Breast epithelium (tissue), 4 donors: ENCODE data around the gene ASCC2. TPM values are rescaled to one million over a fixed set of nuclear protein-coding genes. Genes with fewer than 3 reads are reported as not detected.

Experiments used
- DNase-seq, 2 donors: peaks; one replicate each; pipeline ENCODE4 v3.0.0-alpha.2; 2019; ENCODE audit warnings: low spot score in 2 of 2
- H3K27ac ChIP-seq, 2 donors: fragments of 200-600 bp; sonication (generic) in 1 of 2; one replicate each; pipeline ENCODE4 v1.5.1; 2016 to 2019; ENCODE audit warnings: mild to moderate bottlenecking in 1 of 2
- H3K27me3 ChIP-seq, 2 donors: fragments of 200-600 bp; sonication (generic) in 1 of 2; one replicate each; pipeline versions ENCODE4 v1.5.1 to v1.6.0; 2017 to 2019; ENCODE audit warnings: control low read depth in 1 of 2, mild to moderate bottlenecking in 1 of 2
- H3K36me3 ChIP-seq: fragments of 200-600 bp; one replicate; pipeline ENCODE4 v1.5.1; 2019
- H3K4me1 ChIP-seq, 2 donors: fragments of 200-600 bp; sonication (generic); one replicate each; pipeline ENCODE4 v1.5.1; 2016 to 2019; ENCODE audit warnings: control low read depth in 1 of 2
- H3K4me3 ChIP-seq, 3 donors: fragments of 200-600 bp; sonication (generic); 1 replicate in 2 of 3; 2 replicates in 1 of 3; pipeline ENCODE4 v1.5.1; 2016 to 2019; ENCODE audit warnings: mild to moderate bottlenecking in 3 of 3, moderate library complexity in 2 of 3
- H3K9me3 ChIP-seq, 2 donors: fragments of 200-600 bp; sonication (generic) in 1 of 2; one replicate each; pipeline ENCODE4 v1.5.1; 2016 to 2019; ENCODE audit warnings: control low read depth in 1 of 2
- POLR2A ChIP-seq: fragments of 450-650 bp; IDR thresholded peaks from one replicate; pipeline ENCODE4 v1.6.1; 2016; ENCODE audit warnings: antibody characterized with exemption, mild to moderate bottlenecking, moderate library complexity
- POLR2AphosphoS5 ChIP-seq, 3 donors: sonication (generic); formaldehyde crosslinking; IDR thresholded peaks; one replicate each; pipeline ENCODE4 v1.6.1; 2017; ENCODE audit warnings: antibody characterized with exemption in 3 of 3
- intact Hi-C: fragments of 100-400 bp; cut with DNase I; formaldehyde crosslinking; loops from one replicate; pipeline ENCODE4 v1.15.1; 2023; ENCODE audit warnings: low total_unique reads
- total RNA-seq, 3 donors: library from RNA; depleted of rRNA; stranded (reverse); fragments of >200 nt; gene quantifications; one replicate each; pipeline ENCODE4 v1.1.0, GENCODE V29; 2016
- TF ChIP-seq, protein P1 (sequence below), 3 donors: fragments of 450-650 bp; IDR thresholded peaks; one replicate each; pipeline ENCODE4 v1.5.1; 2016 to 2017; ENCODE audit warnings: antibody characterized with exemption in 3 of 3, mild to moderate bottlenecking in 3 of 3, moderate library complexity in 3 of 3

Gene ASCC2
- total RNA-seq, 3 donors from 2014 or later: 37.0 to 60.3 (median 45.8) TPM

- DNase-seq: peak in 1 of 2 donors; percentile 28
- intact Hi-C loops: loop anchor here (5.0 kb wide), 1 partner anchor 792 kb away; no protein-coding TSS in a partner anchor
- no peak overlapping the region for H3K4me3 ChIP-seq
Observed at GRCh38 chr22:29784451-29785361, 53.4 kb downstream of the ASCC2 start.

DNA sequence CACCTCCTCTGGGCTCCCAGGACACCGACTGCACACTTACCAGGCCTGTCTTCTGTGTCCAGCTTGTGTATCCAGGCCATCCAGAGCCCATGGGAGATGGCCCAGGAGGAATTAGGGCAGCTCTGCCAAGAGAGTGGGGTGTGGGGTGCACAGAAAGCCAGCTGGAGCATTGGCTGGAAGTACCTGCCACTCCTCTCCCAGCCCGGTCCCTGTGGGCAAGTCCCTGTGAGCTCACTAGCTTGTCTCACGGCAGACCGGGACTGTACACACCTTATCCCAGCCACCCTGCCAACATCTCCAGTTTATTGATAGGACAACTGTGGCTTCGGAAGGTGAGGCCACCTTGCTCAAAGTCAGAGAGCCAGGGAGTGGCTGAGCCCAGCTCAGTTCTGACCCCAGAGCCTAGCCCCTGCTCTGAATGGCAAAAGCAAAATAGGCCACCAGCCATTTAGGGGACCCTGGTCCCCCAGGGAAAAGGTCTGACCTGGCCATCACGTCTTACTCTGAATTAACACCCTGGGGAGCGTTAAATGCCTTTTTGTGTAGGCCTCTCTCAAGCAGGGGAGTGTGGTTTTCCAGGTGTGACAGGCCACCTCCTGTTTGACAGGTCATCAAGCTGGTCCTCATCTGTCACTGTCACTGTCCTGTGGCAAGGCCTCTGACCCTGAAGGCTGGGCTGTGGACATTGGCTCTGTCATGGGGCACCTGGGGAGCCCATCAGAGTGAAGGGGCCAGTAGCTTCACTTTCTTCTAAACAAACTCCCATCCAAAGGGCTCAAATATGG is 55.8 kb downstream of the ASCC2 start:
- H3K27ac ChIP-seq: peak overlapping the region; percentile 74 to 77
- TF ChIP-seq POLR2AphosphoS5 (IDR thresholded peaks at IDR 0.05) (no peak), POLR2A (no peak)
- TF ChIP-seq, protein P1, sequence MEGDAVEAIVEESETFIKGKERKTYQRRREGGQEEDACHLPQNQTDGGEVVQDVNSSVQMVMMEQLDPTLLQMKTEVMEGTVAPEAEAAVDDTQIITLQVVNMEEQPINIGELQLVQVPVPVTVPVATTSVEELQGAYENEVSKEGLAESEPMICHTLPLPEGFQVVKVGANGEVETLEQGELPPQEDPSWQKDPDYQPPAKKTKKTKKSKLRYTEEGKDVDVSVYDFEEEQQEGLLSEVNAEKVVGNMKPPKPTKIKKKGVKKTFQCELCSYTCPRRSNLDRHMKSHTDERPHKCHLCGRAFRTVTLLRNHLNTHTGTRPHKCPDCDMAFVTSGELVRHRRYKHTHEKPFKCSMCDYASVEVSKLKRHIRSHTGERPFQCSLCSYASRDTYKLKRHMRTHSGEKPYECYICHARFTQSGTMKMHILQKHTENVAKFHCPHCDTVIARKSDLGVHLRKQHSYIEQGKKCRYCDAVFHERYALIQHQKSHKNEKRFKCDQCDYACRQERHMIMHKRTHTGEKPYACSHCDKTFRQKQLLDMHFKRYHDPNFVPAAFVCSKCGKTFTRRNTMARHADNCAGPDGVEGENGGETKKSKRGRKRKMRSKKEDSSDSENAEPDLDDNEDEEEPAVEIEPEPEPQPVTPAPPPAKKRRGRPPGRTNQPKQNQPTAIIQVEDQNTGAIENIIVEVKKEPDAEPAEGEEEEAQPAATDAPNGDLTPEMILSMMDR (IDR thresholded peaks at IDR 0.05): no peak
- intact Hi-C loops: loop anchor here (5.0 kb wide), 1 partner anchor 790 kb away; no protein-coding TSS in a partner anchor
- peak; percentile 59 to 61 for DNase-seq
- H3K9me3 ChIP-seq: no peaks in the 10 kb centered on the region
- H3K27me3 ChIP-seq: no peaks in the 10 kb centered on the region
- peaks cover 7 to 21% of the 10 kb centered on the region in 2 donors for H3K4me1 ChIP-seq
- no peak overlapping the region for H3K4me3 ChIP-seq
- H3K36me3 ChIP-seq: no peaks in the 10 kb centered on the region

More at GRCh38 chr22:29784451-29785361, 53.4 kb downstream of the ASCC2 start:
- Histone ChIP-seq H3K27me3 (no peaks in the 10 kb centered on the region), H3K36me3 (no peaks in the 10 kb centered on the region), H3K4me1 (peaks cover 7 to 21% of the 10 kb centered on the region in 2 donors), H3K27ac (peak overlapping the region; percentile 62 to 78), H3K9me3 (no peaks in the 10 kb centered on the region)
- TF ChIP-seq POLR2AphosphoS5 (IDR thresholded peaks at IDR 0.05): peak in 1 of 3 donors; percentile 17
- TF ChIP-seq, protein P1 (IDR thresholded peaks at IDR 0.05): no peak
- TF ChIP-seq POLR2A: no peak

DNA sequence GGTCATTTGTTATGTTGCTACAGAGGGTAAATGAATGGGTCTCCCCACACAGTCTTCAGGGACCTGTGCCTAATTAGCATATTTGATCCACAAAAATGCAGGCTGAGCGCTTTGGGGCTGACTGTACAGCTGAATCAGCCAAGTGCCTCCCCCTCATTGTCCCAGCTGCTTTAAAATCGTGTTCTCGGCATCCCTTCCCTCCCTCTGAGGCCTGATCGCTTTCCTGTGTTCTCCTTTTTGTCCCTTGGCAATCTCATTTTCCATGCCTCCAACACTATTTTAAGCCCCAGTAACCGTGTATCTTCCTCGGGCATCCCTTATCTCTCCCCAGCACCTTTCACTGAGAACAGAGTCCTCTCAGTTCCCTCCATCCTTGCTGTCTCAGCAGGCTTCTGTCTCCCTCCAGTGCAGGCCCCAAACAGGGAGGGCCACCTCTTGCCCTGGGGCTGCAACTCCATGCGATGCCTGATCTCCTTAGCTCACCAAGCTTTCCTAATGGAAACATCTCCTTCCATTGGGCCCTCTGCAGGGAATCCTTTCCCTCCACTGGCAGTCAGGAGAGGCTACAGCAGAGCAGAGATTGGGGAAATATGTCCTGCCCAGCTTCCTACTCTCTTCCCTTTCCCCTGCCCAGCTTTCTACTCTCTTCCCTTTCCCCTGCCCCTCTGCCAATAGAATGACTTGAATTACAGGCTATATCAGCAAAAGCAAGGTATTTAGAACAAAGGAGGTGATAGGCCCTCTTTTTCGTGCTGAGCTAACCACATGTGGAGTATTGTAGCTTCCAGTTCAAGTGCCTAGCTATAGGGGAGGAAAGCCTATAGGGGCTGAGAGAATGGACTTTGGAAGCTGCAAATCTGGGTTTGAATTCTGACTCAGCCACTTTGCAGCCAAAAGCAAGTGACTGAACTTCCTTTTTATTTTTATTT is 57.1 kb downstream of the ASCC2 start:
- H3K4me1 ChIP-seq: peaks cover 7 to 21% of the 10 kb centered on the region in 2 donors
- DNase-seq: no peak
- intact Hi-C loops: loop anchor here (5.0 kb wide), 1 partner anchor 789 kb away; no protein-coding TSS in a partner anchor

GRCh38 chr22:29780220-29780619 is 57.9 kb downstream of the ASCC2 start:
- Histone ChIP-seq H3K4me3 (no peak overlapping the region), H3K27me3 (no peaks in the 10 kb centered on the region), H3K36me3 (no peaks in the 10 kb centered on the region), H3K27ac (peak overlapping the region; percentile 36 to 57), H3K9me3 (no peaks in the 10 kb centered on the region), H3K4me1 (peaks cover 7 to 21% of the 10 kb centered on the region in 2 donors)
- intact Hi-C loops: loop anchor here (5.0 kb wide), 1 partner anchor 788 kb away; no protein-coding TSS in a partner anchor
- TF ChIP-seq POLR2AphosphoS5 (IDR thresholded peaks at IDR 0.05) (no peak), POLR2A (no peak)
- TF ChIP-seq, protein P1 (IDR thresholded peaks at IDR 0.05): no peak
- no peak for DNase-seq

More for the DNA sequence above, 57.1 kb downstream of the ASCC2 start:
- peak overlapping the region; percentile 57 to 77 for H3K27ac ChIP-seq
- no peaks in the 10 kb centered on the region for H3K9me3 ChIP-seq
- no peaks in the 10 kb centered on the region for H3K27me3 ChIP-seq
- TF ChIP-seq, protein P1 (IDR thresholded peaks at IDR 0.05): no peak
- no peak for TF ChIP-seq POLR2AphosphoS5 (IDR thresholded peaks at IDR 0.05)
- TF ChIP-seq POLR2A: no peak
- H3K36me3 ChIP-seq: no peaks in the 10 kb centered on the region
- H3K4me3 ChIP-seq: no peak overlapping the region
